ENCODE results near the gene ERMP1.
"Not testable (repeated sequence)": the region's sequence is repeated elsewhere in the genome, so short reads cannot be mapped to it uniquely, and the experiment has no call there.

Gene ERMP1

DNA sequence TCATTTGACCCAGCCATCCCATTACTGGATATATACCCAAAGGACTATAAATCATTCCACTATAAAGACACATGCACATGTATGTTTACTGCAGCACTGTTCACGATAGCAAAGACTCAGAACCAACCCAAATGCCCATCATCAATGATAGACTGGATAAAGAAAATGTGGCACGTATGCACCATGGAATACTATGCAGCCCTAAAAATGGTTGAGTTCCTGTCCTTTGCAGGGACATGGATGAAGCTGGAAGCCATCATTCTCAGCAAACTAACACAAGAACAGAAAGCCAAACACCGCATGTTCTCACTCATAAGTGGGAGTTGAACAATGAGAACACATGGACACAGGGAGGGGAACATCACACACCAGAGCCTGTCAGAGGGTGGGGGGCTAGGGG, 49.5 kb downstream of the ERMP1 start:
- DNase-seq (ENCODE audit: low read depth): not testable (repeated sequence)

- not testable (repeated sequence) for DNase-seq (ENCODE audit: low read depth)
Observed at GRCh38 chr9:5779705-5780218, 53.2 kb downstream of the ERMP1 start.

DNA sequence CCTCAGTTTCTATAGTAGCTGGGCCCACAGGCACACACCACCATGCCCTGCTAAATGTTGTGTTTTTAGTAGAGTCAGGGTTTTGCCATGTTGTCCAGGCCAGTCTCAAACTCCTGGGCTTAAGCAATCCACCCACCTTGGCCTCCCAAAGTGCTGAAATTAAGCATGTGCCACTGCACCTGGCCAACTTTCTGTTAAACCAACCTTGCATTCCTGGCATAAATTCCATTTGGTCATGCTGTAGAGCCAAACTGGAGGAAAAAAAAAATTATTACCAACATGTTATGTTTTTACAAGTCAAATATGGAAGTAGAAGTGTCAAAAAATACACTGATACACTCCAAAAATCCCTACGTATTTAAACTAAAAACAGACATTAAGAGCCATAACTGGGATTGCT, 54.1 kb downstream of the ERMP1 start:
- DNase-seq (ENCODE audit: low read depth): no peak

DNA sequence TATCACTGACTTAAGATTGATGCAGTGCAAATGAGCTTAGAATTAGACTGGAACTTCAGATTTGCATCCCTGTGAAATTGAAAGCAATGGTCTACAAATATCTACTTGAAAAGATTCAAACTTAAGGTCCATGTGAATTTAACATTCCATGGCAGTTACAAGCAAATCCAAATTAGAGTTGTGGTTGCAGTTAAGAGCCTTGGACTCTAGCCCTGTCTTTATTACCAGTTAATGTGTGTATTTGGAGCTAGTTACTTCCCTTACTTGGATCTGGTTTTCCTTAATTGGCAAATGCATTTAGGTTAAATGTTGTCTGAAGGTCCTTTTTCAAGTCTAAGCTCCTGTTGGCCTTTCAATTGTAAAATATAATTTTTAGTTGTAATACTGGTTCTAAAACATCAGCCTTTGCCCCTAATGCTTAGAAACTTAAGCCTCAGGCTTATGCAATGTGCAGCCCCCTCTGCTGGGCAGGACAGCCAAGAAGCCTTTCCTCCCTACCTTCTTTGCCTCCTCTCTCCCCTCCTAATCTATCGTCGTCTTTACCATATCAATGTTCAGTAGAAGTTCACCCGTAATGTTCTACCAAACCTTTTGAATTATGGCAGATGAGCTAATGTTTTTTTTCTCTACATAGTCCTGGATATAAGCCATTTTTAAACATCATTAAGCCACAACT, 59.5 kb downstream of the ERMP1 start:
- DNase-seq (ENCODE audit: low read depth): no peak

- no peak for DNase-seq (ENCODE audit: low read depth)
Observed at GRCh38 chr9:5767968-5768932, 64.7 kb downstream of the ERMP1 start.

GRCh38 chr9:5764130-5764868, 68.6 kb downstream of the ERMP1 start:
- no peak for DNase-seq (ENCODE audit: low read depth)

DNA sequence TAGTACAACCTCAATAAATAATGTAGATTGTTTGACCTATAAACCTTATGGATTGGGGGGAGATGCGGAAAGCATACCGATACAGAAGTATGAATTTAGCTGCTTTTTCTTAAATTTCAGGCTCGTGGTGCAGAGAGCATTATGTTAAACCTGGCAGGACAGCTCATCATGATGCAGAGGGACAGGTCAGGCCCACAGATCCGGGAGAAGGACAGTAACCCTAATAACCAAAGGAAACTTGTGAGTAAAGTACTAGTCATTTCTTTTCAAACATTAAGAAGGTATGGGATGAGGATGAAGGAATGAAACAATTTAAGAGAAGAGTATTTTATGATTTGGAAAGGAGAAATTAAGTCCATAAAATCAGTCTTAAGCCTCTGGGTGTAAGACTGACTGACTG, 70.5 kb downstream of the ERMP1 start:
- no peak for DNase-seq (ENCODE audit: low read depth)

- DNase-seq (ENCODE audit: low read depth): no peak
Observed at GRCh38 chr9:5760338-5760737, 72.6 kb downstream of the ERMP1 start.

- no peak for DNase-seq (ENCODE audit: low read depth)
Observed at GRCh38 chr9:5756633-5757032, 76.3 kb downstream of the ERMP1 start.

DNA sequence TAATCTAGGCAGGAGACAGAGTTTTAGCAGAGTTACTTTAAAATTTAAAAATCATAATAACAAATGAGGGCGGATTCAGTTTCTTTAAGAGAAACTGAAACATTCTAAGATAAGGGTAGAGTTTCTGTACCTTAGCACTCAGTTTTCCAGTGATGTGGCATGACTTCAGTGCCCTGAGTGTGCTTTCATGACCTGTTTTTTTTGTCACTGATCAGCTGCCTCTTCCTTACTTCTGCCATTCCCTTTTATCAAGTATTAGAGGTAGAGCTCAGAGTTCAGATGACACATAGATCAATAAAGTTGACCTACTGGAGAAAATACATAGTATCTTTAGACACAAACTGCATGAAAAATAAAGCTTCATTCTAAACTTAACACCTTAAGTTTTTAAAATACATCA, 82.3 kb downstream of the ERMP1 start:
- DNase-seq (ENCODE audit: low read depth): no peak

DNA sequence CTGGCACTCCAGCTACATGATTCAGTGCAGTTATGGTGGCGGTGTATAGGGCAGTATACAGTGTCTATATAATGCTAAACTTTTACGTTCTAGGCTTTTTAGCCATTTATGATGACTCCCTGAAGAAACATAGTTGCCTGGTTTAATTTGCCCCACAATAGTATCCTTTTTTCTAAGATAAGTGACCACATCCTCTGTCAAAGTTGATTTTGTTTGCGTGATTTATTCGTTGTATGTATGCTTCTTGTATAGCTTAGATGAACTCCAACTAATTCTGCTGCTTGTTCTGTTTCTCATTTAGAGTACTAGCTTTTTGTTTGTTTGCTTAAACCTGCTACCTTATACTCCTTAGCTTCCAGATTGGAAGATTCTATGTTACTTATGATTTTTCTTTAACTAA, 83.6 kb downstream of the ERMP1 start:
- DNase-seq (ENCODE audit: low read depth): no peak

DNA sequence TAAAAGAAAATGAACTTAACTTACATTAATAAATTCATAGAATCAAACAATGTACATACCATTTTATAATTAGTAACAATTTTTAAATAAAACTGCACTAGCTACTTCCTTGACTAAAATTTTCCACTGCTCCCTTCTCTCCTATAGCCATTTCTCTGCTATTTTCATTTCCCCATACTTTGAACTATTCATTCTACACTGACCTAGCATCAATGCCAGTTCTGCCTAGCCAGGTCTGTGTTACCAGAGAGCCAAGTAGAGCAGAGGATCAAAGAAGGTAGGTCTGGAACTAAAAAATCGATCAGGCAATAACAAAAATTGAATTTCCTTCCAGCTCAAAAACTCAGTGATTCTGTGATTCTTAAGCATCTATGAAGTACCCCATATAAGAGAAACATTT, 84.5 kb downstream of the ERMP1 start:
- no peak for DNase-seq (ENCODE audit: low read depth)

- no peak for DNase-seq (ENCODE audit: low read depth)
Observed at GRCh38 chr9:5743109-5743508, 89.8 kb downstream of the ERMP1 start.

- DNase-seq (ENCODE audit: low read depth): no peak
Observed at GRCh38 chr9:5736563-5737346, 96.2 kb downstream of the ERMP1 start.

DNA sequence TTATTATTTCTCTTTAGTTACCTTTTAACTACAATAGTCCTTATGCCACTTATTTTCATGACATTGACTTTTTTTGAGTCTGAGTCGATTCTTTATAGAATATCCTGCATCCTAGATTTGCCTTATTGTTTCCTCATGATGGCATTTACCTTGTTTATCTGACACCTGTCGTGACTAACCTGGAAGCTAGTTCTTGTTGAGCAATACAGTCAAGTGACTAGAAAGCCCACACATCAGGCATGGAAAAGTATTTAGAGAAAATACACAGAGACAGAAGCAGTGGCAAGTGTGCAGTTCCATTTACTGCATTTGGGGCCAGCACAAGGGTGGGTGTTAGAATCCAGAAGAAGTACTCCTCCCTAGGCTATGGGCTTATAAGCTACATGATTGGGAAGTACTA, 97.8 kb downstream of the ERMP1 start:
- DNase-seq (ENCODE audit: low read depth): no peak

Measured in activated T-cell treated with anti-CD3 and anti-CD28 coated beads for 1 hour (primary cell).